HEK293 (cell line): ENCODE results near the gene SPHK1.

ENCODE experiments used
- GLIS1 ChIP-seq: fragments of 450-650 bp; formaldehyde crosslinking; IDR thresholded peaks from 2 replicates; pipeline ENCODE4 v1.5.1; 2016; ENCODE audit warnings: missing biosample characterization, missing genetic modification characterization
- HOXC10 ChIP-seq: sonication (generic); formaldehyde crosslinking; IDR thresholded peaks from 2 replicates; pipeline ENCODE4 v1.8.1; 2023; ENCODE audit warnings: mild to moderate bottlenecking, missing genetic modification reagents
- IKZF3 ChIP-seq: fragments of 450-650 bp; IDR thresholded peaks from 2 replicates; pipeline ENCODE4 v1.5.0; 2018; ENCODE audit warnings: missing biosample characterization, mild to moderate bottlenecking, missing genetic modification characterization, moderate library complexity
- SP2 ChIP-seq: fragments of 450-650 bp; formaldehyde crosslinking; IDR thresholded peaks from 2 replicates; pipeline ENCODE4 v1.5.1; 2016; ENCODE audit warnings: missing biosample characterization, missing genetic modification characterization
- SP7 ChIP-seq: fragments of 450-650 bp; formaldehyde crosslinking; IDR thresholded peaks from 2 replicates; pipeline ENCODE4 v1.5.1; 2016; ENCODE audit warnings: missing biosample characterization, missing genetic modification characterization
- TSHZ1 ChIP-seq: fragments of 450-650 bp; formaldehyde crosslinking; IDR thresholded peaks from 2 replicates; pipeline ENCODE4 v1.5.1; 2016; ENCODE audit warnings: missing biosample characterization, missing genetic modification characterization, borderline replicate concordance
- ZBTB10 ChIP-seq: fragments of 450-650 bp; formaldehyde crosslinking; IDR thresholded peaks from 2 replicates; pipeline ENCODE4 v1.5.1; 2016; ENCODE audit warnings: missing biosample characterization, missing genetic modification characterization
- ZBTB21 ChIP-seq: fragments of 450-650 bp; formaldehyde crosslinking; IDR thresholded peaks from 2 replicates; pipeline ENCODE4 v1.5.1; 2017; ENCODE audit warnings: missing biosample characterization, missing genetic modification characterization
- ZBTB44 ChIP-seq: fragments of 450-650 bp; IDR thresholded peaks from 2 replicates; pipeline ENCODE4 v1.5.1; 2018; ENCODE audit warnings: missing biosample characterization, mild to moderate bottlenecking, missing genetic modification characterization
- ZFP37 ChIP-seq: fragments of 450-650 bp; formaldehyde crosslinking; IDR thresholded peaks from 2 replicates; pipeline ENCODE4 v1.5.1; 2016; ENCODE audit warnings: missing biosample characterization, missing genetic modification characterization
- ZNF121 ChIP-seq: fragments of 450-650 bp; formaldehyde crosslinking; IDR thresholded peaks from 2 replicates; pipeline ENCODE4 v1.5.1; 2016; ENCODE audit warnings: missing biosample characterization, missing genetic modification characterization
- ZNF132 ChIP-seq: fragments of 450-650 bp; formaldehyde crosslinking; IDR thresholded peaks from 2 replicates; pipeline ENCODE4 v1.5.1; 2017; ENCODE audit warnings: missing biosample characterization, missing genetic modification characterization, borderline replicate concordance
- ZNF184 ChIP-seq: fragments of 450-650 bp; IDR thresholded peaks from 2 replicates; pipeline ENCODE4 v1.5.1; 2018; ENCODE audit warnings: missing biosample characterization, mild to moderate bottlenecking, missing genetic modification characterization
- ZNF19 ChIP-seq: fragments of 450-650 bp; formaldehyde crosslinking; IDR thresholded peaks from 2 replicates; pipeline ENCODE4; 2016; ENCODE audit warnings: missing biosample characterization, missing genetic modification characterization, low read depth
- ZNF248 ChIP-seq: fragments of 450-650 bp; formaldehyde crosslinking; IDR thresholded peaks from 2 replicates; pipeline ENCODE4 v1.5.1; 2017; ENCODE audit warnings: missing biosample characterization, missing genetic modification characterization
- ZNF274 ChIP-seq, 2 experiments: fragments of 200-500 bp in 1 of 2; fragments of 450-650 bp in 1 of 2; sonication (Bioruptor generic) in 1 of 2; formaldehyde crosslinking in 1 of 2; IDR thresholded peaks; 2 replicates each; pipeline versions ENCODE4 v1.5.1 to v1.6.1; 2014 to 2016; ENCODE audit warnings: borderline replicate concordance in 1 of 2, inconsistent platforms in 1 of 2, low read length in 1 of 2, missing biosample characterization in 1 of 2, missing genetic modification characterization in 1 of 2
- ZNF335 ChIP-seq: fragments of 450-650 bp; formaldehyde crosslinking; conservative IDR thresholded peaks from 2 replicates; pipeline ENCODE4 v1.5.1; 2016; ENCODE audit warnings: missing biosample characterization, missing genetic modification characterization
- ZNF37A ChIP-seq: fragments of 450-650 bp; IDR thresholded peaks from 2 replicates; pipeline ENCODE4 v1.5.1; 2018; ENCODE audit warnings: missing biosample characterization, missing genetic modification characterization
- ZNF394 ChIP-seq: fragments of 450-650 bp; formaldehyde crosslinking; IDR thresholded peaks from 2 replicates; pipeline ENCODE4 v1.5.1; 2016; ENCODE audit warnings: missing biosample characterization, missing genetic modification characterization, mild to moderate bottlenecking, moderate library complexity, borderline replicate concordance
- ZNF398 ChIP-seq: fragments of 450-650 bp; formaldehyde crosslinking; IDR thresholded peaks from 2 replicates; pipeline ENCODE4 v1.5.1; 2017; ENCODE audit warnings: missing biosample characterization, missing genetic modification characterization
- ZNF416 ChIP-seq: fragments of 450-650 bp; formaldehyde crosslinking; IDR thresholded peaks from 2 replicates; pipeline ENCODE4 v1.5.1; 2016; ENCODE audit warnings: missing biosample characterization, missing genetic modification characterization
- ZNF473 ChIP-seq: fragments of 450-650 bp; formaldehyde crosslinking; IDR thresholded peaks from 2 replicates; pipeline ENCODE4 v1.5.1; 2017; ENCODE audit warnings: missing biosample characterization, missing genetic modification characterization
- ZNF521 ChIP-seq: fragments of 450-650 bp; formaldehyde crosslinking; IDR thresholded peaks from 2 replicates; pipeline ENCODE4 v1.5.1; 2017; ENCODE audit warnings: missing biosample characterization, mild to moderate bottlenecking, missing genetic modification characterization
- ZNF561 ChIP-seq: fragments of 450-650 bp; IDR thresholded peaks from 2 replicates; pipeline ENCODE4 v1.5.1; 2018; ENCODE audit warnings: missing biosample characterization, missing genetic modification characterization, borderline replicate concordance
- ZNF600 ChIP-seq: fragments of 450-650 bp; formaldehyde crosslinking; IDR thresholded peaks from 2 replicates; pipeline ENCODE4 v1.5.1; 2016; ENCODE audit warnings: missing biosample characterization, missing genetic modification characterization
- ZNF654 ChIP-seq: fragments of 450-650 bp; formaldehyde crosslinking; IDR thresholded peaks from 2 replicates; pipeline ENCODE4 v1.5.1; 2016; ENCODE audit warnings: low read depth, missing biosample characterization, missing genetic modification characterization
- ZNF658 ChIP-seq: fragments of 450-650 bp; formaldehyde crosslinking; IDR thresholded peaks from 2 replicates; pipeline ENCODE4; 2016; ENCODE audit warnings: missing biosample characterization, missing genetic modification characterization
- ZNF660 ChIP-seq: fragments of 450-650 bp; IDR thresholded peaks from 2 replicates; pipeline ENCODE4 v1.5.1; 2018; ENCODE audit warnings: missing biosample characterization, mild to moderate bottlenecking, missing genetic modification characterization

The SPHK1 gene

GRCh38 chr17:76353004-76353598, 31.3 kb upstream of the SPHK1 start (continued):
- TF ChIP-seq ZFP37 (tag by site-specific recombination) (no peak), ZNF184 (tag by site-specific recombination) (no peak), ZNF416 (tag by site-specific recombination) (no peak), ZBTB44 (tag by site-specific recombination) (no peak), ZNF600 (tag by site-specific recombination) (0 out of 2 replicates have a peak, but pooled peaks have one; percentile 32), ZNF394 (no peak), ZNF274 (IDR thresholded peaks at IDR 0.05; ENCODE audit: low read length) (no peak), ZNF274 (tag by site-specific recombination; IDR thresholded peaks at IDR 0.05; ENCODE audit: borderline replicate concordance) (no peak), IKZF3 (peak; percentile 28; the same call in 1 of the 2 replicates), ZNF248 (tag by site-specific recombination) (no peak), ZNF561 (tag by site-specific recombination) (no peak), SP7 (no peak), ZNF121 (no peak), SP2 (tag by site-specific recombination) (peak; percentile 73), GLIS1 (no peak), ZNF398 (tag by site-specific recombination) (peak; percentile 95), ZNF335 (tag by site-specific recombination) (no peak), ZNF521 (tag by site-specific recombination) (no peak), ZNF37A (tag by site-specific recombination) (no peak), TSHZ1 (tag by site-specific recombination) (no peak), HOXC10 (CRISPR knock-in tag) (no peak), ZNF19 (tag by site-specific recombination) (no peak), ZBTB21 (tag by site-specific recombination) (no peak), ZNF132 (tag by site-specific recombination) (no peak), ZNF660 (tag by site-specific recombination) (peak; percentile 14; the same call in 1 of the 2 replicates), ZNF473 (tag by site-specific recombination) (no peak), ZNF658 (no peak), ZNF654 (tag by site-specific recombination) (no peak), ZBTB10 (peak; percentile 59)
